Measurements from ENCODE around the gene BBOX1.
"Not testable (repeated sequence)": the region's sequence is repeated elsewhere in the genome, so short reads cannot be mapped to it uniquely, and the experiment has no call there.

DNA sequence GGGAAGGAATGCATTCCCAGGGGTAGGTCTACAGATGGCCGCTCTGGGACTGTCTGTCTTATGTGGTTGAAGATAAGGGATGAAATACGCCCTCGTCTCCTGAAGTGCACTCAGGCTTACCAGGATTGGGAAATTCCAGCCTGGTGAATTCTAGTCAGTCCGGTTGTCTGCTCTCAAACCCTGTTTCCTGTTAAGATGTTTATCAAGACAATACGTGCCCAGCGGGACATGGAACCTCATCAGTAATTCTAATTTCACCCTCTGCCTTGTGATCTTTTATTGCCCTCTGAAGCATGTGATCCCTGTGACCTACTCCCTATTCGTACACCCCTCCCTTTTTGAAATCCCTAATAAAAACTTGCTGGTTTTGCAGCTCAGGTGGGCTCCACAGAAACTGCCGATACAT, 95.3 kb downstream of the BBOX1 start:
- TF ChIP-seq, protein P1, sequence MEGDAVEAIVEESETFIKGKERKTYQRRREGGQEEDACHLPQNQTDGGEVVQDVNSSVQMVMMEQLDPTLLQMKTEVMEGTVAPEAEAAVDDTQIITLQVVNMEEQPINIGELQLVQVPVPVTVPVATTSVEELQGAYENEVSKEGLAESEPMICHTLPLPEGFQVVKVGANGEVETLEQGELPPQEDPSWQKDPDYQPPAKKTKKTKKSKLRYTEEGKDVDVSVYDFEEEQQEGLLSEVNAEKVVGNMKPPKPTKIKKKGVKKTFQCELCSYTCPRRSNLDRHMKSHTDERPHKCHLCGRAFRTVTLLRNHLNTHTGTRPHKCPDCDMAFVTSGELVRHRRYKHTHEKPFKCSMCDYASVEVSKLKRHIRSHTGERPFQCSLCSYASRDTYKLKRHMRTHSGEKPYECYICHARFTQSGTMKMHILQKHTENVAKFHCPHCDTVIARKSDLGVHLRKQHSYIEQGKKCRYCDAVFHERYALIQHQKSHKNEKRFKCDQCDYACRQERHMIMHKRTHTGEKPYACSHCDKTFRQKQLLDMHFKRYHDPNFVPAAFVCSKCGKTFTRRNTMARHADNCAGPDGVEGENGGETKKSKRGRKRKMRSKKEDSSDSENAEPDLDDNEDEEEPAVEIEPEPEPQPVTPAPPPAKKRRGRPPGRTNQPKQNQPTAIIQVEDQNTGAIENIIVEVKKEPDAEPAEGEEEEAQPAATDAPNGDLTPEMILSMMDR (IDR thresholded peaks at IDR 0.05) = not testable (repeated sequence)
- TF ChIP-seq POLR2A (IDR thresholded peaks at IDR 0.05) = not testable (repeated sequence)

Data from transverse colon (tissue), 3 donors.